ENCODE data around the gene PKNOX2. TPM values are rescaled to one million over a fixed set of nuclear protein-coding genes. Genes with fewer than 3 reads are reported as not detected.

The PKNOX2 gene
- total and polyA plus RNA-seq, 10 of the 15 experiments (the other 5 are each of a cell fraction or from before 2014, with no cell fraction given), result not detected

- no peak overlapping the region for H3K4me3 ChIP-seq
- ChIA-PET SMC1A (ENCODE audit: uncharacterized antibody, unreplicated experiment) (interaction anchor here (0.9 kb wide), 1 partner anchor 39 kb away, joined by 3 read pairs; no protein-coding TSS in a partner anchor), RAD21 (ENCODE audit: unreplicated experiment) (no interaction called here), CTCF (no interaction called here), POLR2A (no interaction called here)
- no peak for FAIRE-seq
- intact Hi-C loops (cut with micrococcal nuclease; ENCODE audit: unreplicated experiment), result no loop called here
- no peaks in the 10 kb centered on the region for H3K36me3 ChIP-seq (ENCODE audit: control insufficient read depth in 2 of 2, insufficient read depth in 2 of 2, low read length in 1 of 2)
- in situ Hi-C loops (cut with MboI), result no loop called here
- H3K79me2 ChIP-seq (ENCODE audit: control insufficient read depth, insufficient read depth, low read length), result no peaks in the 10 kb centered on the region
- H3K9me3 ChIP-seq (replicated peaks; ENCODE audit: control insufficient read depth, insufficient read depth, low read length), result no peaks in the 10 kb centered on the region
- no peak overlapping the region for H3K27ac ChIP-seq (ENCODE audit: control insufficient read depth, insufficient read depth)
- DNase-seq (ENCODE audit: low read depth, low spot score), result no peak
- H3K9ac ChIP-seq (ENCODE audit: control insufficient read depth, insufficient read depth, low read length), result no peak overlapping the region
- H3K4me1 ChIP-seq (ENCODE audit: control insufficient read depth, insufficient read depth, low read length), result no peaks in the 10 kb centered on the region
- TF ChIP-seq SP1 (IDR thresholded peaks at IDR 0.05; ENCODE audit: low read depth, low read length), result no peak
- no peak for TF ChIP-seq BACH1 (IDR thresholded peaks at IDR 0.05; ENCODE audit: borderline replicate concordance)
- no peak for TF ChIP-seq RELA (IDR thresholded peaks at IDR 0.05; ENCODE audit: borderline replicate concordance, partially characterized antibody)
- no TSS peak for BruUV-seq (replicated peaks)
- no peaks in the 10 kb centered on the region for H4K20me1 ChIP-seq (ENCODE audit: control insufficient read depth, insufficient read depth)
- H3K4me2 ChIP-seq (ENCODE audit: control insufficient read depth, insufficient read depth), result no peak overlapping the region
- peaks cover 5 to 9% of the 10 kb centered on the region in 2 experiments for H3K27me3 ChIP-seq (replicated peaks in 1 of 2; ENCODE audit: control insufficient read depth in 2 of 2, insufficient read depth in 2 of 2, low read length in 1 of 2)
- H2AFZ ChIP-seq (ENCODE audit: control insufficient read depth, low read depth, low read length), result no peak overlapping the region
- no peak for ATAC-seq
- WGBS (ENCODE audit: insufficient coverage, insufficient replicate concordance, low lambda C conversion rate, missing lambda C conversion rate), result 22% methylated on average over 5 of the region's 5 CpGs
Observed at GRCh38 chr11:125273519-125274000, 109.0 kb downstream of the PKNOX2 start.

GRCh38 chr11:125274309-125274708 is 109.8 kb downstream of the PKNOX2 start:
- no peak for FAIRE-seq
- no TSS peak for BruUV-seq (replicated peaks)
- Histone ChIP-seq H3K9ac (ENCODE audit: control insufficient read depth, insufficient read depth, low read length) (no peak overlapping the region), H3K27me3 (replicated peaks in 1 of 2; ENCODE audit: control insufficient read depth in 2 of 2, insufficient read depth in 2 of 2, low read length in 1 of 2) (peaks cover 5 to 9% of the 10 kb centered on the region in 2 experiments), H3K27ac (ENCODE audit: control insufficient read depth, insufficient read depth) (no peak overlapping the region), H3K36me3 (ENCODE audit: control insufficient read depth in 2 of 2, insufficient read depth in 2 of 2, low read length in 1 of 2) (no peaks in the 10 kb centered on the region), H3K4me1 (ENCODE audit: control insufficient read depth, insufficient read depth, low read length) (no peaks in the 10 kb centered on the region), H3K4me3 (no peak overlapping the region), H2AFZ (ENCODE audit: control insufficient read depth, low read depth, low read length) (no peak overlapping the region), H3K9me3 (replicated peaks; ENCODE audit: control insufficient read depth, insufficient read depth, low read length) (no peaks in the 10 kb centered on the region), H3K79me2 (ENCODE audit: control insufficient read depth, insufficient read depth, low read length) (no peaks in the 10 kb centered on the region), H3K4me2 (ENCODE audit: control insufficient read depth, insufficient read depth) (no peak overlapping the region), H4K20me1 (ENCODE audit: control insufficient read depth, insufficient read depth) (no peaks in the 10 kb centered on the region)
- ChIA-PET POLR2A (no interaction called here), CTCF (no interaction called here), SMC1A (ENCODE audit: uncharacterized antibody, unreplicated experiment) (no interaction called here), RAD21 (ENCODE audit: unreplicated experiment) (no interaction called here)
- in situ Hi-C loops (cut with MboI), result no loop called here
- TF ChIP-seq ETV6 (conservative IDR thresholded peaks at IDR 0.05 in 1 of 2, IDR thresholded peaks at IDR 0.05 in 1 of 2; ENCODE audit: borderline replicate concordance in 1 of 2, low read depth in 1 of 2), result no peak
- TF ChIP-seq STAT3 (IDR thresholded peaks at IDR 0.05; ENCODE audit: low read depth, low read length), result no peak
- TF ChIP-seq BRCA1 (IDR thresholded peaks at IDR 0.05; ENCODE audit: low read depth, low read length), result no peak
- TF ChIP-seq ZNF622 (IDR thresholded peaks at IDR 0.05), result no peak
- no peak for TF ChIP-seq CHD2 (IDR thresholded peaks at IDR 0.05; ENCODE audit: borderline replicate concordance, low read depth, low read length)
- TF ChIP-seq DPF2 (IDR thresholded peaks at IDR 0.05), result no peak
- no peak for DNase-seq (ENCODE audit: low read depth, low spot score)
- 47% methylated on average over 11 of the region's 11 CpGs for WGBS (ENCODE audit: insufficient coverage, insufficient replicate concordance, low lambda C conversion rate, missing lambda C conversion rate)
- intact Hi-C loops (cut with micrococcal nuclease; ENCODE audit: unreplicated experiment), result no loop called here
- no peak for ATAC-seq

All from GM12878 (cell line).